Kidney (tissue), 14 donors: Measurements from ENCODE around the gene PPP1R26. TPM values are rescaled to one million over a fixed set of nuclear protein-coding genes. Genes with fewer than 3 reads are reported as not detected.
"Not testable (repeated sequence)": the region's sequence is repeated elsewhere in the genome, so short reads cannot be mapped to it uniquely, and the experiment has no call there.

Source experiments
- DNase-seq, 5 donors: peaks; one replicate each; pipeline ENCODE4 v3.0.0-alpha.2; 2013 to 2020
- FAIRE-seq: peaks from 2 replicates; lab custom pipeline; 2012; peaks lifted over from hg19 to GRCh38; lab: Jason Lieb, UNC
- H3K27ac ChIP-seq, 2 donors: one replicate each; pipeline ENCODE4 v1.7.0; 2013; ENCODE audit warnings: low read depth in 2 of 2, low read length in 2 of 2, inconsistent platforms in 1 of 2
- H3K27me3 ChIP-seq: one replicate; pipeline ENCODE4 v1.7.1; 2013; ENCODE audit warnings: low read length, inconsistent platforms; ENCODE audit not compliant: control insufficient read depth, insufficient read depth
- H3K36me3 ChIP-seq, 3 donors: one replicate each; pipeline versions ENCODE4 v1.7.0 to v1.7.1; 2013; ENCODE audit warnings: low read length in 3 of 3, control low read depth in 1 of 3, inconsistent platforms in 1 of 3; ENCODE audit not compliant: insufficient read depth in 3 of 3, control insufficient read depth in 2 of 3
- H3K4me1 ChIP-seq, 3 donors: one replicate each; pipeline versions ENCODE4 v1.7.0 to v1.7.1; 2013; ENCODE audit warnings: low read length in 3 of 3, inconsistent platforms in 1 of 3, low read depth in 1 of 3; ENCODE audit not compliant: control insufficient read depth in 2 of 3, insufficient read depth in 2 of 3
- H3K4me3 ChIP-seq, 3 donors: one replicate each; pipeline versions ENCODE4 v1.7.0 to v1.8.1; 2013; ENCODE audit warnings: low read length in 3 of 3, control low read depth in 1 of 3, inconsistent platforms in 1 of 3
- H3K9ac ChIP-seq, 3 donors: one replicate each; pipeline versions ENCODE4 v1.7.0 to v1.7.1; 2013; ENCODE audit warnings: low read length in 3 of 3, control low read depth in 1 of 3, inconsistent platforms in 1 of 3
- H3K9me3 ChIP-seq, 3 donors: one replicate each; pipeline versions ENCODE4 v1.7.0 to v1.7.1; 2013; ENCODE audit warnings: low read length in 3 of 3, control low read depth in 1 of 3, inconsistent platforms in 1 of 3; ENCODE audit not compliant: control insufficient read depth in 2 of 3, insufficient read depth in 1 of 3
- intact Hi-C: fragments of 100-400 bp; cut with DNase I; formaldehyde crosslinking; loops from one replicate; pipeline ENCODE4 v1.11.1; 2022
- polyA plus RNA-seq: library from polyadenylated mRNA; stranded (reverse); fragments of 350-450 nt; fragmentation: Illumina TruSeq; extraction: RNeasy Lipid Tissue Mini Kit (QIAGEN cat#74804); gene quantifications from one replicate; pipeline ENCODE4 v1.2.3, GENCODE V29; 2014; ENCODE audit warnings: low read depth, low replicate concordance; ENCODE audit not compliant: insufficient read depth
- total RNA-seq: library from RNA; stranded (reverse); fragmentation: NEBNext Ultra II Directional; extraction: Animal tissue kit (Norgen Biotek cat#: 25700); gene quantifications from one replicate; pipeline ENCODE4 v1.2.1, GENCODE V29; 2021
- TF ChIP-seq, protein P1 (sequence below): IDR thresholded peaks from 3 replicates; pipeline ENCODE4 v1.5.1; 2012; ENCODE audit warnings: mild to moderate bottlenecking, moderate library complexity, borderline replicate concordance; ENCODE audit not compliant: insufficient read depth; ENCODE audit errors: extremely low read depth
- donor health status: control.
- donor health status: control.
- donor health status: control.
- donor health status: control.
- donor health status: control.
- donor health status: DM: yes; HTN: yes; CAD: no.
- donor health status: Normal renal cell carcinoma (clear cell type).

Gene PPP1R26
- total and polyA plus RNA-seq, 2 donors from 2014 or later, result 10.2 to 22.0 TPM

DNA sequence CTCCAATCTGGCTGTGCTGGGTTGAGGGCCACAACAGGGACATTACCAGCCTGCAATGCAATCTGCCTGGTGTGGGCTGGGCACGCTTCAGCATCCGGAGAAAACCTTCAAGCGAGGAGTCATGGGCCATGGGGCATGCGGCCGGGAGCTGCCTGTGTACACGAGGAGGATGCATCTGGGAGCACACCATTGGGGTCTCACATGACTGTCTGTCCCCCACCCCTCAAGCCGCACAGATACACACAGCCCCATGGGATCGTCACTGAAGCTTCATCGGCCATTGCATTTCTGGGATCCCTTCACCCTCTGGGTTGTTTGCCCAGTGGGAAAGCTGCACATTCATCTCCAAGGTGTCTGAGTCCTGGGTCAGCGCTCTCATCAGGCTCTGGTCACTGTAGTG, 51.5 kb downstream of the PPP1R26 start:
- TF ChIP-seq, protein P1, sequence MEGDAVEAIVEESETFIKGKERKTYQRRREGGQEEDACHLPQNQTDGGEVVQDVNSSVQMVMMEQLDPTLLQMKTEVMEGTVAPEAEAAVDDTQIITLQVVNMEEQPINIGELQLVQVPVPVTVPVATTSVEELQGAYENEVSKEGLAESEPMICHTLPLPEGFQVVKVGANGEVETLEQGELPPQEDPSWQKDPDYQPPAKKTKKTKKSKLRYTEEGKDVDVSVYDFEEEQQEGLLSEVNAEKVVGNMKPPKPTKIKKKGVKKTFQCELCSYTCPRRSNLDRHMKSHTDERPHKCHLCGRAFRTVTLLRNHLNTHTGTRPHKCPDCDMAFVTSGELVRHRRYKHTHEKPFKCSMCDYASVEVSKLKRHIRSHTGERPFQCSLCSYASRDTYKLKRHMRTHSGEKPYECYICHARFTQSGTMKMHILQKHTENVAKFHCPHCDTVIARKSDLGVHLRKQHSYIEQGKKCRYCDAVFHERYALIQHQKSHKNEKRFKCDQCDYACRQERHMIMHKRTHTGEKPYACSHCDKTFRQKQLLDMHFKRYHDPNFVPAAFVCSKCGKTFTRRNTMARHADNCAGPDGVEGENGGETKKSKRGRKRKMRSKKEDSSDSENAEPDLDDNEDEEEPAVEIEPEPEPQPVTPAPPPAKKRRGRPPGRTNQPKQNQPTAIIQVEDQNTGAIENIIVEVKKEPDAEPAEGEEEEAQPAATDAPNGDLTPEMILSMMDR, result no peak
- Histone ChIP-seq H3K9me3 (peaks cover 0 to 8% (median 0%) of the 10 kb centered on the region in 3 donors), H3K36me3 (no peaks in the 10 kb centered on the region), H3K4me3 (no peak overlapping the region), H3K27ac (no peak overlapping the region), H3K27me3 (no peaks in the 10 kb centered on the region), H3K4me1 (no peaks in the 10 kb centered on the region), H3K9ac (no peak overlapping the region)
- intact Hi-C loops, result no loop called here
- no peak for FAIRE-seq
- peak in 2 of 5 donors; percentile 3 to 19 for DNase-seq

DNA sequence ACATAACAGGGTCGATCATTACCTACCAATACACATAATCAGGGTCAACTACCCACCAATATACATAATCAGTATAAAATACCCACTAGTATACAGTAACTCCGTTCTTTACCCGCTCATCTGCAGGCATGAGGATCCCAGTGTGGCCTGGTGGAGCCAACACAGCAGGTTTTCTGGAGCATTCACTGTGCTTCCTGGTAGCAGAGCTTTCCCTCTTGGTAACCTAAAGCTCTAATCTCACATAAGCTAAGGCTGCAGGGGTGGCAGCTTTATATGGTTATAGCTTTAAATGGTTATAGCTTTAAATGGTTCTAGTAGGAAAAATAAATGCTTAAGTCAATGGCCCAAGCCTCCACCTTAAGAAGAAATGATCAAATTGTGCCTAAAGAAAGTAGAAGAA, 53.5 kb downstream of the PPP1R26 start:
- Histone ChIP-seq H3K9ac (no peak overlapping the region), H3K27me3 (no peaks in the 10 kb centered on the region), H3K4me1 (no peaks in the 10 kb centered on the region), H3K36me3 (no peaks in the 10 kb centered on the region), H3K9me3 (peaks cover 0 to 8% (median 0%) of the 10 kb centered on the region in 3 donors), H3K27ac (no peak overlapping the region), H3K4me3 (no peak overlapping the region)
- intact Hi-C loops, result no loop called here
- TF ChIP-seq, protein P1, result no peak
- DNase-seq (peak in 1 of 5 donors; percentile 25), FAIRE-seq (no peak)

DNA sequence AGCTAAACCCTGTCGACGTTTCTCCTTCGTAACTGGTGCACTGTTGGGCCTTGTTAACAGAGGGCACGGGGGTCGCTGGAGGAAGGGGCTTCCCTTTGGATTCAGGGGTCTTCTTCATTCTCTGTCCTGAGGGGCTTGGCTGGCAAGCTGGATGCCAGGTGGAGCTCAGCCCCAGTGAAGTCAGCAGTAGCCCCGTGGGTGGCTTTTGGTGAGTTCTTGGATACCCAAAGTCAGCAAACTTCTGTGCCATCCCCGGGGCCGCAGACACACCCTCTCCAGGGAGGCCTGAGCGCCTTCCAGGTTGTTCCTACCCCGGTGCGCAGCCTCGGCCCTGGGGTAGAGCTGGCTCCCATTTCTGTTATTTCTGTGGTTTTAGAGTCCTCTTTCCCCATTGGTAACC, 54.1 kb downstream of the PPP1R26 start:
- Histone ChIP-seq H3K9me3 (peaks cover 0 to 8% (median 0%) of the 10 kb centered on the region in 3 donors), H3K27me3 (no peaks in the 10 kb centered on the region), H3K27ac (no peak overlapping the region), H3K36me3 (no peaks in the 10 kb centered on the region), H3K9ac (no peak overlapping the region), H3K4me3 (no peak overlapping the region), H3K4me1 (no peaks in the 10 kb centered on the region)
- no peak for DNase-seq
- TF ChIP-seq, protein P1, result no peak
- intact Hi-C loops, result no loop called here
- FAIRE-seq, result no peak

DNA sequence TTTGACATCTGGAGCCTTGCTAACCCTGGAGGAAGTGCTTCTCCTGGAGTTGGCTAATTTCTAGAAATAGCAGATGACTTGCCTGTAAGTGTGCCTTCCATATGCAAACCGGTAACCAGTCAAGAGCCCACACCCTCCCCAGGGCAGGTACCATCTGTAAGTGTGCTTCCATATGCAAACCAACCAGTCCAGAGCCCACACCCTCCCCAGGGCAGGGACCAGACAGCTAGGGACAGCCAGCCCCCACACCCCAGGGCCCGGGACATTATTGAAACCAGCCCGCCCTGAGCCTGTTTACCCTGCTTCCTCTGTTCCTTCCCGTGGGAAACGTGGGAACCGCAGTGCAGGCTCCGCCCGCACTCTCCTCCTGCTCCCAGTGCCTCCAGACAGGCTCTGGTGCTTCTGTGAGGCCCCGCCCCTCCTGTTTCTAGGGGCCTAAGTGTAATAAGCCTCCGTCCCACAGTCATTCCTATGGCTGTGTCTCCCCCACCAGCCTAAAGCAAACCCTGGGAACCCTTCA, 54.7 kb downstream of the PPP1R26 start:
- H3K4me3 ChIP-seq, FAIRE-seq, intact Hi-C loops, H3K27me3 ChIP-seq, H3K9ac ChIP-seq, H3K27ac ChIP-seq, H3K36me3 ChIP-seq, H3K4me1 ChIP-seq, H3K9me3 ChIP-seq: not testable (repeated sequence)
- DNase-seq, result peak in 1 of 5 donors; percentile 25

DNA sequence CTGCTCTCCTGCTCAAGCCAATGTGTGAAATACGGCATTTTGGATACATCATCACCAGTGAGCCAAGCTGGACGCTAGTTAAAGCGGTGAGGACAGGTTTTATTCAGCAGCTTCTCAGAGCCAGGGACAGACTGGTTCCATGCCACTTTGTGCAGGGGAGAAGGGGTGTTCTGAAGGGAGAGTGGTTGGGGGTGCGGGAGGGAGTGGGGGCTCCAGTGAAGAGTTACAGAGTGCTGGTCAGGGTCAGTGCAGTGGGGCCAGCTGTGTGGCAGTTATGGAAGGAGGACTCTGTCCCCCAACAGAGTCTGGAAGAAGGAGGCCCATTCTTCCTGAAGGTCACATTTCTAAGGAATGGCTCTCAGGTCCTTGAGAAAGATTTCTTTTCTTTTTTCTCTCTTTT, 55.2 kb downstream of the PPP1R26 start:
- H3K36me3 ChIP-seq, H3K4me3 ChIP-seq, H3K9me3 ChIP-seq, intact Hi-C loops, H3K27me3 ChIP-seq, H3K9ac ChIP-seq, FAIRE-seq, H3K27ac ChIP-seq, DNase-seq, H3K4me1 ChIP-seq: not testable (repeated sequence)

DNA sequence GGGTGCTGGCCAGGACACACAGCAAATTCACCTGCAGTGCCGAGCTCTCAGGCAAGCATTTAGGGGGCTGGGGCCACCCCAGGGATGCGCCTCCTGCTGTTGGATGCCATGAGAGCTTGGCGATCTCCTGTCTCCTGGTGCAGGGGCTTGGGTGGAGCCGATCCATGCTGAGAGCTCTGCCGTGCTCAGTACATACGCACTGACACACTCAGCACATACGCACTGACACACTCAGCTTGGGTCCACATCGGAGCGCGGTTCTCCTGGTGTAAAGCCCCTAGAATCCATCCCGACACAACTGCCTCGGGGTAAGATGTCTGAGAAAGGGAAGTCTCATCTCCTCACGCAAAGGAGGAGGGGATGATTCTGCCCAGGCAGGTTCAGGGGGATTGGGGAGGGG, 56.0 kb downstream of the PPP1R26 start:
- not testable (repeated sequence) for H3K9ac ChIP-seq

More for the DNA sequence above, 56.0 kb downstream of the PPP1R26 start:
- H3K27ac ChIP-seq, DNase-seq, intact Hi-C loops, H3K4me1 ChIP-seq, FAIRE-seq, H3K36me3 ChIP-seq, H3K4me3 ChIP-seq, H3K9me3 ChIP-seq, H3K27me3 ChIP-seq: not testable (repeated sequence)
